Kidney glomerular epithelial cell (primary cell): ENCODE measurements around the gene SORCS2.
"Not testable (repeated sequence)": the region's sequence is repeated elsewhere in the genome, so short reads cannot be mapped to it uniquely, and the experiment has no call there.

Source experiments
- DNase-seq: peaks from one replicate; lab custom pipeline; 2025; lab: John Stamatoyannopoulos, UW

Gene SORCS2

DNA sequence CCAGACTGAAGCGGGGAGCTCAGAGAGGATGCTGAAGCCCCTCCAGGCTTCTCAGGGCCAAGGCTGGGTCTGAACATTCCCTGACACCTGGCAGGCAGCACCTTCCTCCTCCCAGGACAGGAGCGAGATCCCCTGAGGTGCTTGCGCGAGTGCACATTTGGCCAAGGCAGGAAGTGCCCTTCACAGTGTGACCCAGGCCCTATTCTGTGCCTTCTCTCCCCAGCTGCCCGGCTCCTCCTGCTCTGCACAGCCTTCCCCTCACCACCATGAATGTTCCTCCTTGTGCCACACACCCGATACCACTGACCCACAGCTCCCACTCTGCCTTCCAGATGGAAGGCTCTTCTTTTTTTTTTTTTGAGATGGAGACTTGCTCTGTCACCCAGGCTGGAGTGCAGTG, 259.5 kb downstream of the SORCS2 start:
- no peak for DNase-seq

- DNase-seq: not testable (repeated sequence)
Observed at GRCh38 chr4:7452802-7453201, 260.5 kb downstream of the SORCS2 start.

DNA sequence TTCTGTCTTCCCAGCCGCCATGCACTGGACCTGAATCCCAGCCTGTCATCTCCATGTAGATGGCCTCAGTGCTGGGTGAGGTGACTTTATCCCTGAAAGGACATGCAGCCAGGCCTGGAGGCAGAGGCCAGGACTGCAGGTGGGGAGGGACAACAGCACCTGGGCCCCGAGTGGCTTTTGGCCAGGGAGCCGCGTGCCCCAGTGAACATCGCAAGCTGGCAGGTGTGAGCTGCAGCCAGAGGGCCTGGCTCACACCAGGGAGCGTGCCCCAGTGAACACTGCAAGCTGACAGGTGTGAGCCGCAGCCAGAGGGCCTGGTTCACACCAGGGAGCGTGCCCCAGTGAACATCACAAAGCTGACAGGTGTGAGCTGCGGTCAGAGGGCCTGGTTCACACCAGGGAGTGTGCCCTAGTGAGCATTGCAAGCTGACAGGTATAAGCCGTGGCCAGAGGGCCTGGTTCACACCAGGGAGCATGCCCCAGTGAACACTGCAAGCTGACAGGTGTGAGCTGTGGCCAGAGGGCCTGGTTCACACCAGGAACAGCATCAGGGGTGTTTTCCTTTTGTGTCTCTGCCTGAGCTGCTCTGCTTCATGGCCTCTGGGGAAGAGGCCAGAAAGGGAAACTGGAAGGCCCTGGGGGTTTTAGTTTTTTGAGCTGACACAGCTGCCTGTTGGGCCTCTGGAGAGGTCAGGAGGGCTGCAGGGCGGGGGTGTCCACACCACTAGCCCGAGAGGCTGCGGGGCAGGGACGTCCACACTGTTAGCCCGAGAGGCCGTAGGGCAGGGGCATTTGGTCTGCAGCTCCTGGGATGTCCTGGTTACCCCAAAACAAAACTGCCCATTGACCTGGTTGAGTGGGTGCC, 265.1 kb downstream of the SORCS2 start:
- no peak for DNase-seq

DNA sequence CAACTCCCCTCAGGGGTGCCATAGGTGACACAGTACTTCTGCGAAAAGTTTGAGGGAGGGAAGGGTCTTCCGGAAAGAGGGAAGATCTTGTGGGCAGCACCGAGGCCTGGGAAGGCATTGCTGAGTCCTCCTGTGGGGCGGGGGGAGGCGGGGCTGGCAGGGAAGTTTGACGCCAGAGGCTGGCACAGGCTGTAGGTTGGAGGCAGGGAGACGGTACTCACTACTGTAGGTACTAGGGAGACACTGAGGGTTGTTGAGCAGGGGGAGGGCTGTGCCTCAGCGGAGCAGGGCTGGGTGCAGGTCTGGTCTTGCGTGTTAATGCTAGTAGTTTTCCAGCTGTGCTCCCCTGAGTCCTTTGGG, 265.7 kb downstream of the SORCS2 start:
- DNase-seq: no peak

DNA sequence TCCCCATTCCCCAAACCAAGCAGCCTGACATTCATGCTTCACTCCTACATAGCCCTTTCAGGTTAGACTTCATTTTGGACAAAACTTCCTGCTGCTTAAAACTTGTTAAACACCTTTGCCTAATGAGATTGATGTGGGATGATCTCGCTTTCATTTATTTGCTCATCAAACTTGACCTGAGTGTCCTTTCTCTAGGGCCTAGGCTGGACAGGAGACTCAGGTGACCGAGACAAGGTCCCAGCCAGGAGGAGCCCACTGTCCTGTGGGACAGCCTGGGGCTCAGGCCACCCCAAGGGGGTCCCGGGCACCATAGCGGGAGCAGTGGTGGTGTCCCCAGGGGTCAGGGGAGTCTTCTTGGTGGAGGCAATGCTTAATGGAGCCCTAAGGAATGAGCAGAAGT, 266.1 kb downstream of the SORCS2 start:
- DNase-seq: no peak

DNA sequence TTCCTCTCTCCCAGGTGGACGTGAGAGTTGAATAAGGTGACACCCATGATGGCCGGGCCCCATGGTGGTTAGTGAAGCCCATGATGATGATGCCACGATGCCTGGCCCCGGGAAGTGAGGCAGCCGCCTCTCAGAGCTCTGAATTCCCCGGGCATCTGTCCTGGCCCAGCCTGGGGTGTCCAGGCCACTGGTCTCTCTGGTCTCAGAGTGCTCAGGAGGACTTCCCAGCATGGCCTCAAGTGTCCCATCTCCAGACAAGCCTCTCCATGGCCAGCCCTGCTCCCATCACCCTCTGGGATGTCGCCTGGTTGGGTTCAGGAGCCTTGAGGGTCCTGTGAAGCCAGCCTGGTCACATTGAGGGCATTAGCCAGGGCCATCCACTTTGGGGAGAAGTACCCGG, 267.1 kb downstream of the SORCS2 start:
- no peak for DNase-seq

GRCh38 chr4:7460566-7460965, 268.2 kb downstream of the SORCS2 start:
- DNase-seq: no peak

- no peak for DNase-seq
Observed at GRCh38 chr4:7461230-7461629, 268.9 kb downstream of the SORCS2 start.

- peak; percentile 6 for DNase-seq
Observed at GRCh38 chr4:7462509-7462971, 270.2 kb downstream of the SORCS2 start.

DNA sequence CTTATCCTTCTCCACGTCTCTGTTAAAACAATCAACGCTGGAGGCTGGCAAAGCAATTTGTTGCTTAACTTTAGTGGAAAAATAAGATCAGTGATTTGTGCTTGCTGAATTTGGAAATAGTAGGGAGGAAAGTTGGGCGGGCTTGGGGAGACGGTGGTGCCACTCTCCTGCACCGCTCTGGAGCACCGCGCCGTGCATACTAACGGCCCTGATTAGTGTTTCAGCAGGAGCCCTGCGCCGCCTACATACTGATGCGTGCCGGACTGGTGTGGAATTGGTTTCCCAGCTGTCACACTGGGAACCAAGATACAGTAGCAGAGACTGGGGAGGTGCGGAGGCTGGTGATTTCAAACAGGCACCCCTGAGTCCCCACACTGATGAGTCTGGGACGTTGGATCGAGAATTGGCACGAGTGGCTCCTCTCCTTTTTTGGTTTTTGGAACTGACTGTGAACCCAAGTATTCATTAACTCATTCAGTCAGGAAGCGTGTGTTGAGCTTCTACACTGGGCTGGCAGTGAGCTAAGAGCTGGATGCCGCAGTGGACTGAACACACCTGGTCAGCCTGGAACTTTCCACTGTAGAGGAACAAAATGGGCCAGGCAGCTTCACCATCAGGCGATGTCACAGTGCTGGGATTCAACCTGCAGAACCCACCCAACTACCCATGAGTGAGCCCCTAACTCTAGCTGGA, 271.4 kb downstream of the SORCS2 start:
- no peak for DNase-seq

GRCh38 chr4:7464259-7464655, 271.9 kb downstream of the SORCS2 start:
- no peak for DNase-seq

GRCh38 chr4:7465017-7465416, 272.7 kb downstream of the SORCS2 start:
- no peak for DNase-seq

DNA sequence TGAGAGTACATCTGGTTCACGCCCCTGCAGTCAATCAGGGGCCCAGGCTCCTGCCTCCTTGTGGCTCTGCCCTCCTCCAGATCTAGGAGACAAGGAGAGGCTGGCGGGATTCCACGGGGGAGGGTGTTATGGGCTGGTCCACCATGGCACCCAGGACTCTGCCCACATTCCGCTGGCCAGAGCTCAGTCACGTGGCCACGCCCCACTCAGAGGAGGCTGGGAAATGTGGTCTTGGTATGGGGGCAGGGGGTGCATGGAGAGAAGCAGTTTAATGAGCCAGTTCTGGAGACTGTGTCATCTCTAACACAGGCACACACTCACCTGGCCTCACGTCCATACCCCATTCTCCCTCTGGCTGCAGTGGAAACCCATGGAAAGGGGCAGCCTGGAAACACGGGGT, 273.9 kb downstream of the SORCS2 start:
- no peak for DNase-seq

- DNase-seq: no peak
Observed at GRCh38 chr4:7466904-7467303, 274.6 kb downstream of the SORCS2 start.

GRCh38 chr4:7467471-7467870, 275.1 kb downstream of the SORCS2 start:
- DNase-seq: no peak

DNA sequence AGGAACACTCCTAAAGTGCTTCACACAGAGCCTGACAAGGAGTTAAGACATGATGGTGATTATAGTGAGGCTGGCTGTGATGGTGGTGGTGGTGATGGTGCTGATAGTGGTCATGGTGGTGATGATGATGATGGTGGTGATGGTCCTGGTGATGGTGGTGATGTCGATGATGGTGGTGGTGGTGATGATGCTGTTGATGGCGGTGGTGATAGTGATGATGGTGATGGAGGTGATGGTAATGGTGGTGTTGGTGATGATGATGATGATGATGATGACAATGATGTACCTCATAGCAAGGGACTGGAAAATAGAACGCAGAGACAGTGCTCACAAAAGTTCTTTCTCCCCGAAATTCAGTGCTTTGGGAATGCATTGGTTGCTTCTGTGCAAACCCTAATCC, 276.7 kb downstream of the SORCS2 start:
- DNase-seq: no peak

GRCh38 chr4:7470111-7470510, 277.8 kb downstream of the SORCS2 start:
- no peak for DNase-seq

GRCh38 chr4:7470522-7471128, 278.3 kb downstream of the SORCS2 start:
- no peak for DNase-seq

- DNase-seq: no peak
Observed at GRCh38 chr4:7472442-7473013, 280.2 kb downstream of the SORCS2 start.

DNA sequence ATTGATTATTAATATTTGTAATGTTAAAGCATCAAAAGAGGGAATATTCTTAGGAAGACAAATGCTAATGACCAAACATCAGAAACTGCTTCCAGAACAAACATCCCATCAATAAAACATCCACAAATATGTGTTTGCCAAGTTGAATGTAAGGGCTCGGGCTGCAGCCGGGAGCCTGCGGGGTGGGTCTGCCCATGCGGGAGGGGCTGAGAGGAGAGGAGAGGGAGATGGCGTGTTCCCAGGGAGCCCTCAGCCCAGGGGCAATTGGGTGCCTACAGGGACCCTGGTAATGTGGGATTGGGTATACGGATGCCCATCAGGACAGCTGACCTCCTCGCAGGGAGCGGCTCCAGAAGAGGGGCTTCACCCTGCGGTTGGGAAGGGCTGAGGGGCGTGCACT, 280.7 kb downstream of the SORCS2 start:
- no peak for DNase-seq

- DNase-seq: no peak
Observed at GRCh38 chr4:7474320-7474719, 282.0 kb downstream of the SORCS2 start.

- DNase-seq: no peak
Observed at GRCh38 chr4:7475207-7475606, 282.9 kb downstream of the SORCS2 start.

GRCh38 chr4:7476820-7477219, 284.5 kb downstream of the SORCS2 start:
- no peak for DNase-seq
